ENCODE measurements around the gene VCX. TPM values are rescaled to one million over a fixed set of nuclear protein-coding genes. Genes with fewer than 3 reads are reported as not detected.

VCX gene
- total RNA-seq, 2 experiments from 2014 or later, result not detected

Other genes with a start within 250 kb of the VCX start
- 1 to 10 TPM; 6.0 to 7.7 TPM for gene PNPLA4, start 84.2 kb downstream of the VCX start, total RNA-seq